ENCODE data around the gene MBD3. TPM values are rescaled to one million over a fixed set of nuclear protein-coding genes. Genes with fewer than 3 reads are reported as not detected.

MBD3 gene
- total RNA-seq, 1 donor = 78.5 TPM

DNA sequence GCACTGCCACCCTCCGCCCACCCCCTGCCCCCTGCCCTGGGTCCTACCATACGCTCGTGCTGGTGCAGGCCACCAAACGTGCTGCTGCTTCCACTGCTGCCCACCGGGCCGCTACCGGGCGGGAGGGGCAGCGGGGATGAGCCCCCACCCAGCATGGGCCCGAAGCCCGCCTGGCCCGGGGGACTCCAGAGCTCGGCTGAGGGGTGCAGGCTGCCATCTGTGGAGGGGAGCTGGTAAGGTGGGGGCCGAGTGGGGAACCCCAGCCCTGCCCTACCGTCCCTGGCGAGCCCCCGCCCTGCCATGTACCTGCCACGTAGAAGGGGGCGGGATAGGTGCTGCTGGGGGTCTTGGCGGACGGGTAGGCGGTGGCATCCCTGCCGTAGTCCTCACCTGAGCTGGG lies 29.3 kb upstream of the MBD3 start:
- DNase-seq (ENCODE audit: insufficient read length, low spot score, missing footprints) = no peak
- Histone ChIP-seq H3K36me3 (ENCODE audit: insufficient read depth, low read length) (peaks cover 40% of the 10 kb centered on the region), H3K9me3 (ENCODE audit: low read depth, low read length) (no peaks in the 10 kb centered on the region), H3K79me2 (ENCODE audit: insufficient read depth, low read length) (no peaks in the 10 kb centered on the region), H3K4me3 (ENCODE audit: insufficient read depth, low read length) (no peak overlapping the region), H3K27ac (ENCODE audit: low read depth, low read length) (no peak overlapping the region), H2AFZ (ENCODE audit: low read length) (no peak overlapping the region), H3K4me2 (ENCODE audit: insufficient read depth, low read length) (no peak overlapping the region), H3K4me1 (ENCODE audit: insufficient read depth, low read length) (no peaks in the 10 kb centered on the region), H3K27me3 (ENCODE audit: insufficient read depth, low read length) (no peaks in the 10 kb centered on the region), H4K20me1 (ENCODE audit: insufficient read depth, low read length) (peaks cover 20% of the 10 kb centered on the region)
- TF ChIP-seq CTCF (IDR thresholded peaks at IDR 0.05; ENCODE audit: extremely low read depth, low read depth, low read length) = no peak

- no peak for TF ChIP-seq CTCF (IDR thresholded peaks at IDR 0.05; ENCODE audit: extremely low read depth, low read depth, low read length)
- no peak for DNase-seq (ENCODE audit: insufficient read length, low spot score, missing footprints)
- no peak overlapping the region for H3K4me3 ChIP-seq (ENCODE audit: insufficient read depth, low read length)
- no peaks in the 10 kb centered on the region for H3K79me2 ChIP-seq (ENCODE audit: insufficient read depth, low read length)
- no peak overlapping the region for H3K4me2 ChIP-seq (ENCODE audit: insufficient read depth, low read length)
- no peaks in the 10 kb centered on the region for H3K9me3 ChIP-seq (ENCODE audit: low read depth, low read length)
- no peak overlapping the region for H3K27ac ChIP-seq (ENCODE audit: low read depth, low read length)
- peaks cover 42% of the 10 kb centered on the region for H3K36me3 ChIP-seq (ENCODE audit: insufficient read depth, low read length)
- no peak overlapping the region for H2AFZ ChIP-seq (ENCODE audit: low read length)
- no peaks in the 10 kb centered on the region for H3K4me1 ChIP-seq (ENCODE audit: insufficient read depth, low read length)
- peaks cover 23% of the 10 kb centered on the region for H4K20me1 ChIP-seq (ENCODE audit: insufficient read depth, low read length)
- no peaks in the 10 kb centered on the region for H3K27me3 ChIP-seq (ENCODE audit: insufficient read depth, low read length)
Measured at GRCh38 chr19:1621574-1621973, 28.9 kb upstream of the MBD3 start.

DNA sequence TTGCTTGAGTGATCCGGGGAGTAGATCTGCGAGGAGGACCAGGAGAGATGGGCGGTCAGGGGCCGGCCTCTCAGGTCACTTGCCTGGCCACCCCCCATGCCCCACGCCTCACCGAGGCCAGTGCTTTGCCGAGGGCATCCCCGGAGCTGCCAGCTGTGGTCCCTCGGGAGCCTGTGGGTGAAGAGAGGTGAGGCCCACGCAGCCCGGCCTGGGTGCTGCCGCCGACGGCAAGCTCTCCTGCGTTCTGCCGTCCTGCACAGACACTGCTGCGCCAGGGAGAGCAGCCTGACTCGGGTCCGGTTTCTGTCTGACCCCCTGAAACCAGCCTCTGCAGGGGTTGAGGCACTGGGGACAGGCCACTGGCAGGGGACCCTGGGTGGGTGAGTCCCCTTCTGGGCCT lies 28.4 kb upstream of the MBD3 start:
- H2AFZ ChIP-seq (ENCODE audit: low read length) = no peak overlapping the region
- peaks cover 43% of the 10 kb centered on the region for H3K36me3 ChIP-seq (ENCODE audit: insufficient read depth, low read length)
- no peak overlapping the region for H3K4me3 ChIP-seq (ENCODE audit: insufficient read depth, low read length)
- peaks cover 23% of the 10 kb centered on the region for H4K20me1 ChIP-seq (ENCODE audit: insufficient read depth, low read length)
- no peak overlapping the region for H3K27ac ChIP-seq (ENCODE audit: low read depth, low read length)
- H3K79me2 ChIP-seq (ENCODE audit: insufficient read depth, low read length) = no peaks in the 10 kb centered on the region
- no peaks in the 10 kb centered on the region for H3K9me3 ChIP-seq (ENCODE audit: low read depth, low read length)
- no peak overlapping the region for H3K4me2 ChIP-seq (ENCODE audit: insufficient read depth, low read length)
- H3K4me1 ChIP-seq (ENCODE audit: insufficient read depth, low read length) = no peaks in the 10 kb centered on the region
- H3K27me3 ChIP-seq (ENCODE audit: insufficient read depth, low read length) = no peaks in the 10 kb centered on the region
- no peak for DNase-seq (ENCODE audit: insufficient read length, low spot score, missing footprints)
- TF ChIP-seq CTCF (IDR thresholded peaks at IDR 0.05; ENCODE audit: extremely low read depth, low read depth, low read length) = no peak

- H3K27ac ChIP-seq (ENCODE audit: low read depth, low read length) = no peak overlapping the region
- no peak overlapping the region for H3K4me3 ChIP-seq (ENCODE audit: insufficient read depth, low read length)
- no peaks in the 10 kb centered on the region for H3K9me3 ChIP-seq (ENCODE audit: low read depth, low read length)
- H3K36me3 ChIP-seq (ENCODE audit: insufficient read depth, low read length) = peaks cover 43% of the 10 kb centered on the region
- peaks cover 23% of the 10 kb centered on the region for H4K20me1 ChIP-seq (ENCODE audit: insufficient read depth, low read length)
- no peak for DNase-seq (ENCODE audit: insufficient read length, low spot score, missing footprints)
- H2AFZ ChIP-seq (ENCODE audit: low read length) = no peak overlapping the region
- no peak for TF ChIP-seq CTCF (IDR thresholded peaks at IDR 0.05; ENCODE audit: extremely low read depth, low read depth, low read length)
- no peaks in the 10 kb centered on the region for H3K79me2 ChIP-seq (ENCODE audit: insufficient read depth, low read length)
- H3K4me1 ChIP-seq (ENCODE audit: insufficient read depth, low read length) = no peaks in the 10 kb centered on the region
- no peaks in the 10 kb centered on the region for H3K27me3 ChIP-seq (ENCODE audit: insufficient read depth, low read length)
- H3K4me2 ChIP-seq (ENCODE audit: insufficient read depth, low read length) = no peak overlapping the region
Measured at GRCh38 chr19:1620502-1620901, 27.8 kb upstream of the MBD3 start.
